Omental fat pad (tissue), 4 donors: ENCODE results near the gene GATAD1. TPM values are rescaled to one million over a fixed set of nuclear protein-coding genes. Genes with fewer than 3 reads are reported as not detected.
"Not testable (repeated sequence)": the region's sequence is repeated elsewhere in the genome, so short reads cannot be mapped to it uniquely, and the experiment has no call there.

Experiments
- ATAC-seq: fragments of 150-250 bp; one replicate; pipeline ENCODE4 v1.9.1; 2016; ENCODE audit warnings: mild to moderate bottlenecking, moderate library complexity; ENCODE audit not compliant: low FRiP score
- DNase-seq: peaks from one replicate; pipeline ENCODE4 v3.0.0-alpha.2; 2019; ENCODE audit warnings: low spot score
- total RNA-seq, 4 donors: library from RNA; depleted of rRNA; stranded (reverse); fragments of >200 nt; gene quantifications; one replicate each; pipeline ENCODE4 v1.1.0, GENCODE V29; 2016
- TF ChIP-seq, protein P1 (sequence below), 3 donors: fragments of 450-650 bp; IDR thresholded peaks; one replicate each; pipeline ENCODE4 v1.5.1; 2016 to 2017; ENCODE audit warnings: antibody characterized with exemption in 3 of 3, mild to moderate bottlenecking in 3 of 3, moderate library complexity in 2 of 3

The GATAD1 gene
- total RNA-seq, 4 donors from 2014 or later, result 18.1 to 55.5 (median 28.4) TPM

DNA sequence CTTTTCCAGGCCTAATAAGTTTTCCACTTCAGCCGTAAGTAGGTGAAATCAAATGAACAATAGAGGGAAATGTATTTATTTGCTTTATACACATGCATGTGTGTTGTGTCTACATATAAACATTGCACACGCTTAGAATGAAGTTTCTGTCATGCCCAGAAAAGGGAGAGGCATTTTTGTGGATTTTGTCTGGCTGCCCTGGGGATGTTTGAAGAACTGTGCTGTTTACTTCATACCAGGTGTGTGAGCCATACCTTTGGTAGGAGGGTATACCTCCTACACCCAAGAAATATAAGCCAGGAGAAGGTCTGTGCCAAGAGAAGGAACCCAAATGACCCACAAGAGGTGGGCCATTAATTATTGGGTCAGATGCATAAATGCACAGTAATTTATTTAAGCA is 12.8 kb downstream of the GATAD1 start:
- TF ChIP-seq, protein P1, sequence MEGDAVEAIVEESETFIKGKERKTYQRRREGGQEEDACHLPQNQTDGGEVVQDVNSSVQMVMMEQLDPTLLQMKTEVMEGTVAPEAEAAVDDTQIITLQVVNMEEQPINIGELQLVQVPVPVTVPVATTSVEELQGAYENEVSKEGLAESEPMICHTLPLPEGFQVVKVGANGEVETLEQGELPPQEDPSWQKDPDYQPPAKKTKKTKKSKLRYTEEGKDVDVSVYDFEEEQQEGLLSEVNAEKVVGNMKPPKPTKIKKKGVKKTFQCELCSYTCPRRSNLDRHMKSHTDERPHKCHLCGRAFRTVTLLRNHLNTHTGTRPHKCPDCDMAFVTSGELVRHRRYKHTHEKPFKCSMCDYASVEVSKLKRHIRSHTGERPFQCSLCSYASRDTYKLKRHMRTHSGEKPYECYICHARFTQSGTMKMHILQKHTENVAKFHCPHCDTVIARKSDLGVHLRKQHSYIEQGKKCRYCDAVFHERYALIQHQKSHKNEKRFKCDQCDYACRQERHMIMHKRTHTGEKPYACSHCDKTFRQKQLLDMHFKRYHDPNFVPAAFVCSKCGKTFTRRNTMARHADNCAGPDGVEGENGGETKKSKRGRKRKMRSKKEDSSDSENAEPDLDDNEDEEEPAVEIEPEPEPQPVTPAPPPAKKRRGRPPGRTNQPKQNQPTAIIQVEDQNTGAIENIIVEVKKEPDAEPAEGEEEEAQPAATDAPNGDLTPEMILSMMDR (IDR thresholded peaks at IDR 0.05), result no peak
- DNase-seq (no peak), ATAC-seq (no peak)

DNA sequence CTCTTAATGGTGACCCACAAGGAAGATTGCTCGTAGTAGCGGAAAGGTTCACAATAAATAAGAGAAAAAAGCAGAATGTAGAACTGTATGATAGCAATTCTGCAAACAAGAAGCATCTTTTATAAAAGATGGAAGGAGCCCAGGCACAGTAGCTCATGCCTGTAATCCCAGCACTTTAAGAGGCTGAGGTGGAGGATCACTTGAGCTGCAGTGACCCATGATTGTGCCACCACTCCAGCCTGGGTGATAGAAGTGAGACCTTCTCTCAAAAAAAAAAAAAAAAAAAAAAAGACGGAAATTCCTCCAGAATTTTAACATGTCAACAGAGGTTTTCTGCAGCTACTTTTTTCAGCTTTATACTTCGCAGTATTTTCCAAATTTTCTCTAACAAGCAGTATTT is 13.2 kb downstream of the GATAD1 start:
- no peak for ATAC-seq
- TF ChIP-seq, protein P1 (IDR thresholded peaks at IDR 0.05), result no peak
- DNase-seq, result no peak

GRCh38 chr7:92461027-92462003 is 14.0 kb downstream of the GATAD1 start:
- DNase-seq, result no peak
- TF ChIP-seq, protein P1 (IDR thresholded peaks at IDR 0.05), result no peak
- no peak for ATAC-seq

GRCh38 chr7:92462560-92462959 is 15.3 kb downstream of the GATAD1 start:
- DNase-seq, result no peak
- ATAC-seq, result no peak
- TF ChIP-seq, protein P1 (IDR thresholded peaks at IDR 0.05), result no peak

DNA sequence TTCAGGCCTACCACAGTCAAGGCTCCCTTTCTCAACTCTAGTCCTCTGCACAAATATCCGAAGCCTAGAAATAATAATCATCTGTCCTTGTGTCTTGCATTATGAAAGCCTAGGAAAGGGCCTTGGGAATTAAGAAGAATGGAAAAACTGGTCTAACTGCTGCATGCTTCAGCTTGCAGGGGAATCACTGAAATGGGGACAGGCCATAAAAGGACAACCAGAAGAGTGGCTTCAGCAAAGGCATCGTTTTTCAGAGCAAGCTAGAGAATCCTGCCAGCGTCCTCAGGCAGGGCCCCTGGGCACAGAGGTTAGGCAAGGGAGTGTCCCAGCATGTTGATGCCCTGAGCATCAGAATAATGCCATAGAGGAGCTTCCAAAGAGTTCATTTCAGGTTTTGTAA is 17.2 kb downstream of the GATAD1 start:
- TF ChIP-seq, protein P1 (IDR thresholded peaks at IDR 0.05), result no peak
- no peak for DNase-seq
- ATAC-seq, result no peak

- ATAC-seq, result no peak
- no peak for DNase-seq
- TF ChIP-seq, protein P1 (IDR thresholded peaks at IDR 0.05), result no peak
Observed at GRCh38 chr7:92466682-92467081, 19.4 kb downstream of the GATAD1 start.

GRCh38 chr7:92468589-92468988 is 21.3 kb downstream of the GATAD1 start:
- DNase-seq, ATAC-seq: not testable (repeated sequence)

DNA sequence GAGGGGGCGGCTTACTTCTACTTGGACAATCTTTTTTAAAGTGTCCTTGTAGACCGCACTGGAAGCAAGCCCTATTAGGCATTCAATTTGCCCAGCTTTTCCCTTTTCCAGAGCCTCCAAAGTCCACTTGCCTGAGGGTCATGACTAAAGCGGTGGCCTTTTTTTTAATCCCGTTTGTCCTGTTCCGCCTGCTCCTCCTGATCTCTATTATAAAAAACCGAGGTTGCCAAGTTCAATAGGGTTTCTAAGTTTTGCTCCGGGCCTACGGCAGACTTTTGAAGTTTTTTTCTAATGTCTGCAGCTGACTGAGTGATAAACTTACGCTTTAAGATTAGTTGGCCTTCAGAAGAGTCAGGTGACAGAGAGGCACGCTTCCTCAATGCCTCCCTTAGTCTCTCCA is 26.7 kb downstream of the GATAD1 start:
- DNase-seq, ATAC-seq: not testable (repeated sequence)

DNA sequence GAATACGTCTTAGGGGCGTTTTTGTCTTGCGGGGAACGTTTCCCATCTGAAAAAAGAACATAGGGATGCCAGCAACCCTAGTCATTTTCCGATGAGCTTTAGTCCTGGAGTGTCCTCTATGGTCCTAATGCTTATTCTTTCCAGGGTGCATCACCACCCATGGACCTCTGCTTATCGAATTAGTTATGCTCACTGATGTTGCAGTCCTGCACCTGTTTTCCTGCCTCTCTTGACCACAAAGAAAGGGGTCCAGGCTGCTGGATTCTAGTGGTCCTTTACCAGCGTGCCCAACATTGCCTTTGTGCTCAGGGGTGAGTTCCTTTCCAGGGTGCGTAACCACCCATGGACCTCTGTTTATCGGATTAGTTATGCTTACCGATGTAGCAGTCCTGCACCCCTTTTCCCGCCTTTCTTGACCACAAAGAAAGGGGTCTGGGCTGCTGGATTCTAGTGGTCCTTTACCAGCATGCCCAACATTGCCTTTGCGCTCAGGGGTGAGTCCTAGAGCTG is 28.0 kb downstream of the GATAD1 start:
- not testable (repeated sequence) for DNase-seq, ATAC-seq

DNA sequence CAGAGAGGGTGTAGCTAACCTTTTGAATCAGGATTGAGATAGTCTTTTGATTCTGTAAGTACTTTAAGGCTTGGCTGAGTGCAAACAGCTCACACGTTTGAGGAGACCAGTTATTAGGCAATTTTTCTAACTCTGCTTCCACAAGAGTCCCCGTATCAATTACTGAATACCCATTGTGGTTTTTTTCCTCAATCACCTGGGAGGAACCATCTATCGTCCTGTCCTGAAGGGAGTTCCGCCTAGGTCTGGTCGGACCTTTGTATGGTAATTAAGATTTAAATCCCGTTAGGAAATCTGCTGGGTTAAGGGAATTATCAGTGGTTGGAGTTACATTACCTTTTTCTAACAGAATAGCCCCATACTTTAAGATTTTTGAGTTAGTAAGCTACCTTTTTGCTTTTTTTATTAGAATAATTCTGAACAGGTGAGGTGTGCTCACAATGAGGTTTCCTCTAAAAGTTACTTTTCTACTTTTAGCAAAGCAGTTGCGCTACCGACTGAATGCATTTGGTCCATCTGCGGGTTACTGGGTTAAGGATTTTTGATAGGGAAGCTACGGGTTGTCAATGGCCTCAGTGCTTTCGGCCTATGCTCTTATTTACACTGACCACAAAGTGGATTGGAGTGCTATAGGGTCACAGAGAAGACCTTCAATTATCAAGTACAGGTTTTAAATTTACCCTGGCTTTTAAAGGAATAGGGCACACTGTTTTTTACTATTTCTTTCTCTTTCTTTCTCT is 28.7 kb downstream of the GATAD1 start:
- ATAC-seq, DNase-seq: not testable (repeated sequence)

- not testable (repeated sequence) for ATAC-seq, DNase-seq
Observed at GRCh38 chr7:92477681-92478080, 30.4 kb downstream of the GATAD1 start, which contains the start of gene ERVW-1. ERVW-1 (minus strand) TSS chr7:92477946; CDS start chr7:92470381, 7,565 bp downstream.
